ENCODE data around the gene ZNF48. TPM values are rescaled to one million over a fixed set of nuclear protein-coding genes. Genes with fewer than 3 reads are reported as not detected.
A peak's percentile ranks its signal among the peaks of the same experiment; 100 is the strongest.

The ZNF48 gene
- total RNA-seq, 1 donor from 2014 or later, result 6.1 TPM

DNA sequence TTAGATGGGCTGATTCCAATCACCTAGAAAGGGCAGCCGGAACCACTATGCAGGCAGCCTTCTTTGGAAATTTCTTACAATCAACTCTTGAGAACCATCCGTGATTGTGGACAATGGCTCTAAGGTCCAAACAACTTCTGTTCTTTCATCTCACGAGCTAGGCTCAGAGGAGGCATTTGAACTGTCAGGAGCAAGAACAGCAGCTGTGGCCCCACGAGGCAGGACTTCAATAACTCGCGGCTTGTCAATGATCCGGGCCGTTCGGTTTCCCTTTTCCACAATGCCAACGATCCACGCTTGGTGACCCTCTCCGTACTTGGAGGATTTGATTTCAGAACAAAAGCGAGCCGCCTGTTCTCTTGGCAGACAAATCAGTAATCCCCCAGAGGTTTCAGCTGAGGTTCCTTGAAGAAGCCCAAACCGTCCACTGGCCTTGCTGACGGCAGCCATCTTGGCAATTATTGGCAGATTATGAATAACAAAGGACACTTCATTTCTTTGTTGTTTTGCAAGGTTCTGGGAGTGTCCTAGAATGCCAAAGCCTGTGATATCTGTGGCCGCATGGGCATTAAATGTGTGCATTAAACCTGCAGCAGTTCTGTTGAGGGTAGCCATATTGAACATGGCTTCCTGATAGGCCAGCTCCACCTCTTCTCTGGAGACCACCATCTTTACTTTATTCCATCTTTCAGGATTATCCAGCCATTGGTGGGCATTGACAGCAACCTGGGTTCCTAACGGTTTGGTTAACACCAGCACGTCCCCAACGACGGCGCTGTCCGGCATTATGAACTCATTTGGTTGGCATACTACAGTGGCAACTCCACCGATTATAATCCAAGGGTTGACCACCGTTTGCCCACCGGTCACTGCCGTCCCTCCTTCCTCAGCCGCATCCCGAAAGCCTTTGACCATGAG, 49.3 kb downstream of the ZNF48 start:
- intact Hi-C loops (cut with DNase I), result no loop called here
- Histone ChIP-seq H3K4me1 (peaks cover 22% of the 10 kb centered on the region), H3K4me3 (peak overlapping the region; percentile 86), H3K9me3 (no peaks in the 10 kb centered on the region), H3K36me3 (peaks cover 11% of the 10 kb centered on the region), H3K27ac (peak overlapping the region; percentile 97), H3K27me3 (no peaks in the 10 kb centered on the region)
- TF ChIP-seq CTCF (IDR thresholded peaks at IDR 0.05), result no peak
- ATAC-seq (no peak), DNase-seq (no peak)

DNA sequence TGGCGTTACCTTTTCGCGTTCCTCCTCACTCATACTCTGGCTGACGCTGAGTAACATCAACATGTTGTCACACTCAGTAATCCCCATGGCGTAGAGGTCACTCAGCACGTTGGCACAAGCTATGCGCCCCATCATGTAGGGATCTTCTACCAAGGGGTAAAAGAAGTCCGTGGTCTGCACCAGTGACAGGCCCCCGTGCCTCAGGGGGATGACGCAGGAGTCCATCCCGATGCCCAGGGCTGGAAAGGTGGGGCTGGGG, 49.9 kb downstream of the ZNF48 start:
- intact Hi-C loops (cut with DNase I), result no loop called here
- H3K9me3 ChIP-seq, result no peaks in the 10 kb centered on the region
- H3K4me1 ChIP-seq, result peaks cover 22% of the 10 kb centered on the region

DNA sequence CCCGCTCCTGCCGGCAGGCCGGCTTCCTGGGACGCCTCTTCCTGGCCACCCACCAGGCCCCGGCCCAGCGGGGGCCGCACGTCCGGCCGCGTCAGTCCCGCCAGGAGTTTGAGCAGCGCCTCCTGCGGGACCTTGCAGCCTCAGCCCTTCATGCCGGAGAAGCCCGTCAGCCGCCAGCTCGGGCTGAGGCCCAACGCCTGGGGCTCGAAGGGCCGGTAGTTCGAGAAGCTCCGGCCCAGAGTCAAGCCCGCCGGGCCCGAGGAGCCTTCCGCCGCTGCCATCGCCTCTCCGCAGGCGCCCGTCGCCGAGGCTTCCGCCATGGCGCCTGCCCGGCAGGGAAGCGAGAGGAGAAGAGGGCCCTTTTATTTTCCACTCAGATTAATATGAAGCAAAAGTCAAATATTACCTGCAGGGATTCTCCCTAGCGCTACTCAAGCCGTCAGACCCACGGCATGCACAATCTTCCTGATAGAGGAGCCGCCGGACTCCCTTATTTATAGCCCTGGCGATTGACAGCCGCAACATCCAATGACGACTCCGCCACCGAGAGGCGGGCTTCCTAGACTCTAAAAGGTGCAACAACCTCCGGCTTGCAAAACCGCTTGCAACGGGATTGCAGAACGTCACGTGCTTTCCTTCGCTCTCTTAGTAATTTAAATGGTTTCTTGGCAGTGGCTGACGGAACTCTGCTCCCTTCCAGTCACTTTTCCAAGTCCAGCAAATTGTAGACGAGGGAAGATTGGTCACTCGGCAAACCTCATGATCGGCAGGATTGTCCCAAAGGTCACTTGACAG, 50.4 kb downstream of the ZNF48 start, which contains the start of gene SEPHS2:
SEPHS2 (minus strand) TSS at position 467 of the 795 bp plus-strand sequence; CDS start at position 320, 147 bp downstream.
- TF ChIP-seq CTCF (IDR thresholded peaks at IDR 0.05), result peak; percentile 45
- peak within 1 kb of the TSS; percentile 86 for H3K4me3 ChIP-seq
- H3K27me3 ChIP-seq, result no peaks in the 10 kb centered on the region
- ATAC-seq (peak; percentile 96), DNase-seq (peak; percentile 97)
- peaks cover 22% of the 10 kb centered on the region for H3K4me1 ChIP-seq
- intact Hi-C loops (cut with DNase I), result no loop called here
- peak within 1 kb of the TSS; percentile 97 for H3K27ac ChIP-seq
- H3K36me3 ChIP-seq, result peaks cover 11% of the 10 kb centered on the region
- no peaks in the 10 kb centered on the region for H3K9me3 ChIP-seq

More for the DNA sequence above, 49.9 kb downstream of the ZNF48 start:
- ATAC-seq (no peak), DNase-seq (no peak)
- Histone ChIP-seq H3K36me3 (peaks cover 11% of the 10 kb centered on the region), H3K4me3 (peak overlapping the region; percentile 86), H3K27ac (peak overlapping the region; percentile 97), H3K27me3 (no peaks in the 10 kb centered on the region)
- TF ChIP-seq CTCF (IDR thresholded peaks at IDR 0.05), result no peak

DNA sequence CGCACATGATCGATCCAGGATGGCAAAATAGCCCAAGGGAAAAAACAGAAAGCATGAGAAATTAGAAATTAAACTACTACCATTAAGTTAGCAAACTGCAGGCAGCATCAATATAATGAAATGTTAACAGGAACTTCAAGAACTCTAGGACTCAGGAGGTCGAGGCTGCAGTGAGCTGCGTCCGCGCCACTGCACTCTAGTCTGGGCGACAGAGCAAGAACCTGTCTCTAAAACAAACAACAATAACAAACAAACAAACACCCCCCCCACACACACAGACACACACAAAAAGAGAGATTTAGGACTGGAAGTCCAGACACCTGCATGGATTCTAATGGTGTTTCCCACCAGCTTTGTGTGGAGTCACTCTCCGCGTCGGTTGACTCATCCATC, 51.0 kb downstream of the ZNF48 start:
- no peaks in the 10 kb centered on the region for H3K9me3 ChIP-seq
- H3K27me3 ChIP-seq, result no peaks in the 10 kb centered on the region
- no peak for TF ChIP-seq CTCF (IDR thresholded peaks at IDR 0.05)
- peaks cover 22% of the 10 kb centered on the region for H3K4me1 ChIP-seq
- DNase-seq (no peak), ATAC-seq (no peak)
- intact Hi-C loops (cut with DNase I), result no loop called here
- peak overlapping the region; percentile 97 for H3K27ac ChIP-seq
- H3K4me3 ChIP-seq, result peak overlapping the region; percentile 86
- peaks cover 11% of the 10 kb centered on the region for H3K36me3 ChIP-seq

GRCh38 chr16:30447512-30448226, 52.4 kb downstream of the ZNF48 start:
- intact Hi-C loops (cut with DNase I), result no loop called here
- no peak for TF ChIP-seq CTCF (IDR thresholded peaks at IDR 0.05)
- peaks cover 22% of the 10 kb centered on the region for H3K4me1 ChIP-seq
- no peak for ATAC-seq
- no peaks in the 10 kb centered on the region for H3K9me3 ChIP-seq
- H3K4me3 ChIP-seq, result no peak overlapping the region
- peaks cover 11% of the 10 kb centered on the region for H3K36me3 ChIP-seq
- no peak for DNase-seq
- H3K27me3 ChIP-seq, result no peaks in the 10 kb centered on the region
- H3K27ac ChIP-seq, result no peak overlapping the region
